ENCODE measurements around the gene C1QA. TPM values are rescaled to one million over a fixed set of nuclear protein-coding genes. Genes with fewer than 3 reads are reported as not detected.

The C1QA gene
- total RNA-seq, 3 donors from 2014 or later: 0.38 to 0.95 TPM; not detected in 1

DNA sequence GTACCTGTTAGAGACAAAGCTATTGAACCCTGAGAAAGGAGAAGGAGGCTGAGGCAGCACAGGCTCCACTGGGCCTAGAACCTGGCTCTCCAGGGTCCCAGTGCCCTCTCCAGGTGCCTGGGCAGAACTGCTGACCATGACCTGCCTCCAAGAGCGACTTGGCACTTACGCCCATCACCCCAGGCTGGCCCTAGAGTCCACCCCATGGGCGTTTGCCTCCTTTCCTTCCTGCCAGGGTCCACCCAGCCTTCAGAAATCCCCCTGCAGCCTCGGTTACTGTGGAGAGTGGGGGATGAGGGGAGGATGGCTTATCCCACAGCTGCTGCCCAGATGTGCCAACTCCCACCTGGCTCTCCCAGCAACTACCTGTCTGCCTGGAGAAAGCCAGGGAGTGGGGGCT, 14.7 kb upstream of the C1QA start:
- ATAC-seq (no peak), DNase-seq (no peak)
- no peaks in the 10 kb centered on the region for H3K4me1 Mint-ChIP-seq (ENCODE audit: low read depth)
- no peaks in the 10 kb centered on the region for H3K36me3 Mint-ChIP-seq (ENCODE audit: insufficient read depth)
- H3K27me3 Mint-ChIP-seq (ENCODE audit: low read depth): peaks cover 39% of the 10 kb centered on the region
- no peaks in the 10 kb centered on the region for H3K9me3 Mint-ChIP-seq
- H3K4me3 Mint-ChIP-seq: no peak overlapping the region

DNA sequence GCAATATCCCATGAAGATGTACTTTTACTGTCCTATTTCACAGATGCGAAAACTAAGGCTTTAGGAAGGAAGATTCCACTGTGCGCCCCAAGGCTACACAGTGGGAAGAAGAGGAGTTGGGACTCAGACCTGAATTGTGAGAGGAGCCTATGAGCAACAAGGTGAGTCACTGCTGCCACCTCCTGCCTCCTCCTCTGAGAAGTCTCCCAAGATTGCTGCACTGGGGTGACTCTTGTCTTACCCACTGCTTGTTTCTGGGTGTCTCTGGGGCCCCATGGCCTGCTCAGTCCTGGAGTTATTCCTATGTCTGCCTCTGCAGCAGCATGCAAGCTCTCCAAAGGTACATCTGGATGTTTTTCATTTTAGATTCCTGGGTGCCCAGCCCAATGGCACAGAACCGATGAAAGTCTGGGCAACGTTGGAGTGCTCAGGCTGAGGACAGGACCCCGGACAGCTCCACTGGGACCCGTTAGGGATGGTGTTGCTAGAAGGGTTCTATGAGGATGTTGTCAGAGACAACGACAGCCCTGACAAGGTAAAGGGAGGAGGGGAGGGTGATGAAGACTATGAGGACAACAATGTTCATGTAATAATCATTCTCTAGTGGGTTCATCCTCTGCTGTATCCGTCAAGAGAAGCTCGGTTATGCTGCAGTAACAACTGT, 11.0 kb upstream of the C1QA start:
- H3K36me3 Mint-ChIP-seq (ENCODE audit: insufficient read depth): no peaks in the 10 kb centered on the region
- peaks cover 43% of the 10 kb centered on the region for H3K27me3 Mint-ChIP-seq (ENCODE audit: low read depth)
- no peak for ATAC-seq

DNA sequence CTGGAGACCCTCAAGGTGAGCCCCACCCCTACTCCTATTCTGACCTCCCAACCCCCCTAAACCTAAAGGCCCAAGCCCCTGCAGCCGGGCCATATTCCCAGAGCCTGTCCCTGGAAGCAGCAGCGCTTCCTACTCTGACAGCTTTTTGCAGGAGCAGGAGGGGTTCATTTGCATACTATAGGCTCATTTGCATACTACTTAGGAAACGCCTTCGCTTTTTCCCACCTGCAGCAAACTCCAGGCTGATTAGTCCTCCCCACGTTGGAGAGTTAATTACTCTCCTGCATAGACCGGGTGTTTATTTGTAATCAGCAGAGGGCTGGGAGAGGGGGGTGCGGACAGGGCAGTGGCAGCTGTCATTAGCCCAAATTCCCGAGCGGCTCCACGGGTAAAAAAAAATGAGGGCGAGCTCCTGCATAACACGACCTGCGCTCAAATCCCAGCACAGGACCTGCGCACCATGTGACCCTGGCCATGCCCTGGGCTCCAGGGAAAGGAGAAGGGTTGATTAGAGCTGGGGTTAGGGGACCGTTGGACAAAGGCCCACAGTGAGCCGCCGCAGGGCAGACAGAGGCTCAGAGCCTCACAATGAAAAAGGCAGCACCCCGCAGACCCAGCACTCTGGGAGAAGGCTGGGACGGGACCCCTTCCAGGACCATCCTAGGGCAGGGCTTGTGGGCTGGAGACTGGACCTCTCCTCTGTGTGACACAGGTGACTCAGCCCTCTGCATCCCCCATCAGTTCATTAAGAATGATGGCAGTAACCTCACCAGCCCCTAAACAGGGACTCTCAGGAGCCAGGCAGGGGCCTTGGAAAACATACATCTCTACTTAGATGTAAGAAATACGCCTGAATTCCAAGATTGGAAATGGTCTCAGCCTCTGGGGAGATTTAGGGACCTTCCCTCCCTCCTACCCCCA, 9.9 kb upstream of the C1QA start:
- Mint-ChIP-seq H3K9me3 (no peaks in the 10 kb centered on the region), H3K27me3 (ENCODE audit: low read depth) (peaks cover 45% of the 10 kb centered on the region), H3K4me1 (ENCODE audit: low read depth) (no peaks in the 10 kb centered on the region), H3K4me3 (no peak overlapping the region), H3K36me3 (ENCODE audit: insufficient read depth) (no peaks in the 10 kb centered on the region)
- ATAC-seq (no peak), DNase-seq (no peak)

More for the DNA sequence above, 11.0 kb upstream of the C1QA start:
- Mint-ChIP-seq H3K4me1 (ENCODE audit: low read depth) (no peaks in the 10 kb centered on the region), H3K9me3 (no peaks in the 10 kb centered on the region), H3K4me3 (no peak overlapping the region)
- DNase-seq: no peak

DNA sequence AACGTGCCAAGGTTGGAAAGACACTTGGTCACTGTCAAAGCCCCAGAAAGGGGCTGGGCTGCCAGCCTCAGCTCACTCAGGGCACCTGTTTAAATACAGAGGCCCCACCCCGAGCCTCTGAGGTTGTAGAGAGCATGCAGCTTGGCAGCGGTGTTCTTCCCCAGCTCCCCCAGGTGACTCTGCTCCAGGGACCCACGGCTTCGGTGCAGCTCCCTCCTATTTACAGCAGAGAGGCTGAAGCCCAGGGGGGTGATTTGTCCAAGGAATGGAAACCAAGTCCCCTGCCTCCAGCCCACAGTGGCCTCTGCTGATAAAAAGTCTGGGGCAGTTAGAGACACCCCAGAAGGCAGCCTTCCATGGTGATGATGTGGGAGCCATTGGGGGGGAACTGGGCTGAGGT, 9.1 kb upstream of the C1QA start:
- no peak for ATAC-seq
- H3K9me3 Mint-ChIP-seq: no peaks in the 10 kb centered on the region
- no peak overlapping the region for H3K4me3 Mint-ChIP-seq
- peaks cover 47% of the 10 kb centered on the region for H3K27me3 Mint-ChIP-seq (ENCODE audit: low read depth)
- DNase-seq: no peak
- H3K4me1 Mint-ChIP-seq (ENCODE audit: low read depth): no peaks in the 10 kb centered on the region
- H3K36me3 Mint-ChIP-seq (ENCODE audit: insufficient read depth): no peaks in the 10 kb centered on the region

DNA sequence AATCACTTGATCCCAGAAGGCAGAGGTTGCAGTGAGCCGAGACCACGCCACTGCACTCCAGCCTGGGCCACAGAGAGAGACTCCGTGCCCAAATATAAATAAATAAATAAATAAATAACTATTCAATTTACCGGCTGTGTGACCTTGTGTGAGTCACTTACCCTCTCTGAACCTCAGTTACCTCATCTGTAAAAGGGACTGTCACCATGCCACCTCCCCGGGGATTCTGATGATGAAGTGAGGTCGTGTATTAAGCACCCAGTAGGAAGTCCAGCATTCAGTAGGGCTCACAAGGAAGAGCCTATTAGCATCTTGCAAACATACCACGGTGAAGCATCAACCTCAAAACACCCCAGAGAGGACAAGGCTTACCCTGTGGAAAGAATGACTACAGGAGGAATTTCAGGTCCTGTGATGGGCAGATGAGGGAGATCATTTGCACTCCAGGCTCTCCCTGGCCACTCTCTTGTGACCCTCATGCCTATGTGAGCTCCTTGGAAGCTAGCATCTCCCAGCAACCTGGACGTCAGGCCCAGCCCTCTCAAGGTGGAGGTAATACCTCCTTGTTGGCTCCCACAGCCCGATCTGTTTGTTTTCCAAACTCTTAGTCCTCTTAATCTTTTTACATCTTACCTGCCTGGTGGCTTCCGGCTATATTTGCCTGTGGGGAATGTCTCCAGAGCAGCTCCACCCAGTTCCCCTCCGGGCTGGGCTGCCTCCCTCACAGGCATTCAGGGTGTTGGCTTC, 7.6 kb upstream of the C1QA start:
- Mint-ChIP-seq H3K4me1 (ENCODE audit: low read depth) (no peaks in the 10 kb centered on the region), H3K4me3 (no peak overlapping the region), H3K27me3 (ENCODE audit: low read depth) (peaks cover 45% of the 10 kb centered on the region), H3K36me3 (ENCODE audit: insufficient read depth) (no peaks in the 10 kb centered on the region), H3K9me3 (no peaks in the 10 kb centered on the region)
- ATAC-seq (no peak), DNase-seq (no peak)

DNA sequence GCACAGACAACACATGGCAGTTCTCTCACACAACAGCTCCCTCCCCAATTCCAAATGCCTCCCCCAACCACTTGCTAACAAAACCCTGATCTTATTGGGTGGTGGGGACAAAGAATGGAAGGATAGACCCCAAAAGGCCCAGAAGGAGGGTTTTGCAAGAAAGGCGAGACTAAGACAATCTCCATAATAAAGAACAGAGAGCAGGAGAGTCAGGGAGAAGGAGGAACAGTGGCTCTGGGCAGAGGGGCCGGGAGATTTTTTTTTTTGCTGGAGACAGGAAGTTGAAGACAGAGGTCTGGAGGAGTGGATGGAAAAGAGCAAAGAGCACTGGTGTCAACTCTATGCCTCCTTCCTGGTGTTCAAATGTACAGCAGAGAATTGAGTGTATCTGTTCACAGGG, 6.5 kb upstream of the C1QA start:
- no peaks in the 10 kb centered on the region for H3K9me3 Mint-ChIP-seq
- no peaks in the 10 kb centered on the region for H3K4me1 Mint-ChIP-seq (ENCODE audit: low read depth)
- no peak for DNase-seq
- peaks cover 37% of the 10 kb centered on the region for H3K27me3 Mint-ChIP-seq (ENCODE audit: low read depth)
- H3K4me3 Mint-ChIP-seq: no peak overlapping the region
- ATAC-seq: no peak
- H3K36me3 Mint-ChIP-seq (ENCODE audit: insufficient read depth): no peaks in the 10 kb centered on the region

DNA sequence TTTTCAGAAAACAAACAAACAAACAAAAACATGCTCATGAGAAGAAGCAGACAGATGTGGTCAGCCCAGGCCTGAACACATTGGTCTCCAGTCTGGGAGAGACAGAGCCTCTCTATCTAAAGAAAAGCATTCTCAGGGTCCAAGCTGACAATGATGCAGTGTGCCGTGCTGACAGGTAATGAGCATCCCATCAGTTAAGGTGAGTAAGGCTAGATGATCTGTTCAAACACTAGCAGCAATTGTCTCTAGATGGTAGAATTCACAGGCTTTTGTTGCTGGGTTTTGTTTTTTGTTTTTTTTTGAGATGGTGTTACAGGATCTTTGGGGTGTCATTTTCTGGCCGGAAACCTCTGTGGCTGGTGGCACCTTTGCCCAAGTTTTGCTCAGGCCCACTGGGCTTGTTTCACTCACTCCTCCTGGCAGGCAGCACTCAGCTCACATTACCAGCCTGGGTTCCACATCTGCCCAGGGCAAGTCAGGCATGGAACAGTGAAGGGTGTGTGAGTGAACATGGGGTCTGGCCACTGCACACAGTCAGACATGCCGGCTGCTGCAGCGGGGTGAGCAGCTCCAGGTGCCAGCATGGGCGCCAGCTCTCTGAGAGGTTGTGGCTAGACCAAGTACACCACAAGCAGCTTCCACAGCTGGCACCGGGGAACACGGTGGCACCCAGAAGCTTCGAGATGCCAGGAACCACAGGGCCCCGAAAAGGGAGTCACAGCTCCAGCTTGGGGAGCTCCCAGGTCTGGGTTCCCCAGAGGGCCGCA, 2.5 kb upstream of the C1QA start:
- DNase-seq (no peak), ATAC-seq (no peak)
- no peaks in the 10 kb centered on the region for H3K9me3 Mint-ChIP-seq
- H3K36me3 Mint-ChIP-seq (ENCODE audit: insufficient read depth): no peaks in the 10 kb centered on the region
- no peak overlapping the region for H3K4me3 Mint-ChIP-seq
- H3K4me1 Mint-ChIP-seq (ENCODE audit: low read depth): no peaks in the 10 kb centered on the region
- peaks cover 20% of the 10 kb centered on the region for H3K27me3 Mint-ChIP-seq (ENCODE audit: low read depth)

DNA sequence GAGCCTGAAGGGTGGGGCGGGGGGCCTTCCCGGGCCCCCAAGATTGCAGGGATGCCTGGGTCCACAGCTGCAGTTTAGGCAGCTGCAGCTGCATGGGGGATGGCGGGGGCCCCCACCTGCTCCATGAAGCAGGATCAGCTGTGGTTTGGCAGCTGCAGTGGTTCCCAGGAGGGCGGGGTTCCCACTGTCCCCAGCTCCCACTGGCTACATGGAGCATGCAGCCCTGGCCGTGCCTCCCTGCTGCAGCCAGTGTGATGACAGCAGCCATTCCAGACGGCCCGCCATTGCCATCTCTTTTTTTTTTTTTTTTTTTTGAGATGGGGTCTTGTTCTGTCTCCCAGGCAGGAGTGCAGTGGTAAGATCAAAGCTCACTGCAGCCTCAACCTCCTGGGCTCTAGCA, 992 bp upstream of the C1QA start:
- Mint-ChIP-seq H3K9me3 (no peaks in the 10 kb centered on the region), H3K4me3 (no peak overlapping the region), H3K4me1 (ENCODE audit: low read depth) (no peaks in the 10 kb centered on the region), H3K27me3 (ENCODE audit: low read depth) (peaks cover 15% of the 10 kb centered on the region), H3K36me3 (ENCODE audit: insufficient read depth) (no peaks in the 10 kb centered on the region)
- no peak for DNase-seq
- ATAC-seq: no peak

DNA sequence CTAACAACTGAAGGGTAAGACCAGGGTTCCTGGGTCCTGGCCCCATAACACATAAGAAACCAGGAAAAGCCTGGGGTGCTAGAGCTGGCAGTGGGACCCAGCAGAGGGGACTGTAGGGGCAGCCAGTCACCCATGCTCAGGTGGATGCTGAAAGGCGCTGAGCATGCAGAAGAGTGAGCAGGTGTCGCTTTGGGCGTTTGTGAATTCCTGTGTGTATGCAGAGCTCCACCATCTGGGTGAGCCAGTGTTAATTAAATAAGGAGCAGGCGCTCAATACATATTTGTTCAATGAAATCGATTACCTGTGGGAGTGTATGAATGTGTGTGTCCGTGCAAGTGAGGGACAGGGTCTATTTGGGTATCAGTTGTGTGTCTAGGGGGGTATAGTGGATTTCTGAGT, 499 bp downstream of the C1QA start:
- no peaks in the 10 kb centered on the region for H3K36me3 Mint-ChIP-seq (ENCODE audit: insufficient read depth)
- no peaks in the 10 kb centered on the region for H3K9me3 Mint-ChIP-seq
- ATAC-seq (no peak), DNase-seq (no peak)
- H3K27me3 Mint-ChIP-seq (ENCODE audit: low read depth): peaks cover 20% of the 10 kb centered on the region
- H3K4me1 Mint-ChIP-seq (ENCODE audit: low read depth): no peaks in the 10 kb centered on the region
- H3K4me3 Mint-ChIP-seq: no peak overlapping the region

DNA sequence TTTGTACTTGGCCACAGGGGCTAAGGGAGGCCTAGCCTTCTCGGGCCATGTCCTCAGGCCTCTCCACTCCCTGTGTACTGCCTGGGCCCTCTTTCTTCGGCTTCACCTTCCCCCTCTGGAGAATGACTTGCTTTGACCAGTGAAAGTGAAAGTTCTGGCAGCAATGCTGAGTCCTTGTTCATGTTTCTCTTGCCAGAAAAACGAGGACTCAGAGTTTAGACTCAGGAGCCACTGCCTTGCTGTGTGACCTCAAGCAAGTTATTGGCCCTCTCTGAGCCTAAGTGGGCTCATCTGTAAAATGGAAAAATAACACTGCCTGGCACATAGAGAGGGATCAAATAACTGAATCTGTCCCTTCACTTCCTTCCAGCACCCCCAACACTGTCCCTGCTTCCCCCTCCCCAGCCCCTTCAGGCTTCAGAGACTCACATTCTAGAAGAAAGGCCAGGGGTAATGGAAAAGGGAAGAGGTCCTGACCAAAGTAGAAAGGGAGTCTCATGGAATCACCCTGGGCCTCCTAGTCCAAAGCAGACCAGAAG, 1.5 kb downstream of the C1QA start:
- peaks cover 22% of the 10 kb centered on the region for H3K27me3 Mint-ChIP-seq (ENCODE audit: low read depth)
- no peak overlapping the region for H3K4me3 Mint-ChIP-seq
- no peaks in the 10 kb centered on the region for H3K9me3 Mint-ChIP-seq
- no peak for DNase-seq
- no peaks in the 10 kb centered on the region for H3K36me3 Mint-ChIP-seq (ENCODE audit: insufficient read depth)
- no peaks in the 10 kb centered on the region for H3K4me1 Mint-ChIP-seq (ENCODE audit: low read depth)
- ATAC-seq: no peak

DNA sequence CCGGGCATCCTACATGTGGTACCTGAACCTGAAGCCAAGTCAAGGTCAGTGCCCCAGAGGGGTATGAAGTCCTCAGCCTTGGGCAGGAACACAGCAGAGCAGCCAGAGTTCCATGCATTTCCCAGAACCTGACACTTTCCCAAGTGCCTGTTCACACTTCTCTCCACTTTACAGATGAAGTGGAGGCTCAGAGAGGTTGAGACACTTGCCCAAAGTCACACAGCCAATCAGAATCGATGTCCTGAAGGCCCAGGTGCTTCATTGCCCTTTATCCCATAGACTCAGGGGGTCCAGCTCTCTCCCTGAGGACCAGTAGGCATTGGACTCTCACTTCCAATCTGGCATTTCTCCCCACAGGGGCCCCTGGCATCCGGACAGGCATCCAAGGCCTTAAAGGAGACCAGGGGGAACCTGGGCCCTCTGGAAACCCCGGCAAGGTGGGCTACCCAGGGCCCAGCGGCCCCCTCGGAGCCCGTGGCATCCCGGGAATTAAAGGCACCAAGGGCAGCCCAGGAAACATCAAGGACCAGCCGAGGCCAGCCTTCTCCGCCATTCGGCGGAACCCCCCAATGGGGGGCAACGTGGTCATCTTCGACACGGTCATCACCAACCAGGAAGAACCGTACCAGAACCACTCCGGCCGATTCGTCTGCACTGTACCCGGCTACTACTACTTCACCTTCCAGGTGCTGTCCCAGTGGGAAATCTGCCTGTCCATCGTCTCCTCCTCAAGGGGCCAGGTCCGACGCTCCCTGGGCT, 2.2 kb downstream of the C1QA start:
- H3K4me1 Mint-ChIP-seq (ENCODE audit: low read depth): no peaks in the 10 kb centered on the region
- no peaks in the 10 kb centered on the region for H3K36me3 Mint-ChIP-seq (ENCODE audit: insufficient read depth)
- no peaks in the 10 kb centered on the region for H3K9me3 Mint-ChIP-seq
- DNase-seq: no peak
- peaks cover 24% of the 10 kb centered on the region for H3K27me3 Mint-ChIP-seq (ENCODE audit: low read depth)
- H3K4me3 Mint-ChIP-seq: no peak overlapping the region
- ATAC-seq: no peak

DNA sequence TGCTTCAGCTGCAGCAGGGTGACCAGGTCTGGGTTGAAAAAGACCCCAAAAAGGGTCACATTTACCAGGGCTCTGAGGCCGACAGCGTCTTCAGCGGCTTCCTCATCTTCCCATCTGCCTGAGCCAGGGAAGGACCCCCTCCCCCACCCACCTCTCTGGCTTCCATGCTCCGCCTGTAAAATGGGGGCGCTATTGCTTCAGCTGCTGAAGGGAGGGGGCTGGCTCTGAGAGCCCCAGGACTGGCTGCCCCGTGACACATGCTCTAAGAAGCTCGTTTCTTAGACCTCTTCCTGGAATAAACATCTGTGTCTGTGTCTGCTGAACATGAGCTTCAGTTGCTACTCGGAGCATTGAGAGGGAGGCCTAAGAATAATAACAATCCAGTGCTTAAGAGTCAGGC, 2.9 kb downstream of the C1QA start:
- peaks cover 26% of the 10 kb centered on the region for H3K27me3 Mint-ChIP-seq (ENCODE audit: low read depth)
- H3K9me3 Mint-ChIP-seq: no peaks in the 10 kb centered on the region
- no peak for ATAC-seq
- no peaks in the 10 kb centered on the region for H3K36me3 Mint-ChIP-seq (ENCODE audit: insufficient read depth)
- DNase-seq: no peak
- H3K4me3 Mint-ChIP-seq: no peak overlapping the region
- no peaks in the 10 kb centered on the region for H3K4me1 Mint-ChIP-seq (ENCODE audit: low read depth)

DNA sequence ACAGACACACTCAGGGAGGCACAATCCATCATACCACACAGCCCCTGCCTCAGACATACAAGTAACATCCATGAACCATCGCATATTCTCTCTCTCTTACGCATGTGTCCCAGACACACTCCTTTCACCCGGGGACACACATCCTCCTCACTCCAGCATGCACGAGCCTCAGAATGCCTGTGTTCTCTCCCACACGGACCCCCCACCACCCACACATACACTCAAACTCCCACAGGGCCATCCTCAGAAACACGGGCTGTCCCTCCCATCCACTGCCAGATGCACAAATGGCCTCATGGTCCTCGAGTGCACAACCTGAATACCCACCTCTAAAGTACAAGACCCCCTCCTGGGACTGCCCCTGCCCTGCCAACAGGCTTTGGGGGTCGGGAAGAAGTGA, 4.8 kb downstream of the C1QA start:
- no peak overlapping the region for H3K4me3 Mint-ChIP-seq
- DNase-seq (no peak), ATAC-seq (no peak)
- H3K9me3 Mint-ChIP-seq: no peaks in the 10 kb centered on the region
- no peaks in the 10 kb centered on the region for H3K36me3 Mint-ChIP-seq (ENCODE audit: insufficient read depth)
- no peaks in the 10 kb centered on the region for H3K4me1 Mint-ChIP-seq (ENCODE audit: low read depth)
- H3K27me3 Mint-ChIP-seq (ENCODE audit: low read depth): peaks cover 37% of the 10 kb centered on the region
